ENCODE measurements around the gene MOCOS. TPM values are rescaled to one million over a fixed set of nuclear protein-coding genes. Genes with fewer than 3 reads are reported as not detected.

Gene MOCOS
- total RNA-seq, 1 donor from 2014 or later = 4.2 TPM

- intact Hi-C loops (cut with DNase I) = no loop called here
- ATAC-seq (no peak), DNase-seq (no peak)
- peaks cover 96% of the 10 kb centered on the region for H3K36me3 ChIP-seq
- no peaks in the 10 kb centered on the region for H3K27me3 ChIP-seq (ENCODE audit: low read depth)
- H3K4me1 ChIP-seq = no peaks in the 10 kb centered on the region
- no peak for TF ChIP-seq CTCF (IDR thresholded peaks at IDR 0.05)
- no peak overlapping the region for H3K27ac ChIP-seq
- no peaks in the 10 kb centered on the region for H3K9me3 ChIP-seq
- no peak overlapping the region for H3K4me3 ChIP-seq
Observed at GRCh38 chr18:36169938-36170337, 17.4 kb upstream of the MOCOS start.

DNA sequence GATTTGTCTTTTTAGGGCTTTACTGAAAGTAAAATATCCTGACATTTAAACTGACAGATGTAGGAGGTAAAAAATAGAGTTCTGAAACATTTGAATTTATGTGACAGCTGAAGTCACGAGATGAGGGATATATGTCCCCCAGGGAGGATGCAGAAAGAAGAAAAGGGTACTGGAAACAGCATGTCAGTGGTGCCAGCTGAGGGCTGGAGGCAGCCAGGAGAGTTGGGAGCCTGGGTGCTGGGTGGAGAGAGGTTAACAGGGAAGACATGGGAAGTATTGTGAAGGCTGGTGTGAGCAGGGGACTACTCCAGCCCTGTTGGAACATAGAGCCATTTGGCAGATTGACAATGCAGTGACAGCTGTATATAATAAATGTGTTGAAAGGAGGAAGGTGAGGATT lies 11.8 kb upstream of the MOCOS start:
- ATAC-seq (no peak), DNase-seq (no peak)
- intact Hi-C loops (cut with DNase I) = no loop called here
- peaks cover 64% of the 10 kb centered on the region for H3K36me3 ChIP-seq
- no peak overlapping the region for H3K4me3 ChIP-seq
- peaks cover 12% of the 10 kb centered on the region for H3K4me1 ChIP-seq
- no peaks in the 10 kb centered on the region for H3K27me3 ChIP-seq (ENCODE audit: low read depth)
- H3K9me3 ChIP-seq = no peaks in the 10 kb centered on the region
- no peak overlapping the region for H3K27ac ChIP-seq
- TF ChIP-seq CTCF (IDR thresholded peaks at IDR 0.05) = no peak

GRCh38 chr18:36176177-36176584 lies 11.1 kb upstream of the MOCOS start:
- ATAC-seq (no peak), DNase-seq (no peak)
- intact Hi-C loops (cut with DNase I) = no loop called here
- Histone ChIP-seq H3K4me1 (peaks cover 16% of the 10 kb centered on the region), H3K4me3 (no peak overlapping the region), H3K27me3 (ENCODE audit: low read depth) (no peaks in the 10 kb centered on the region), H3K36me3 (peaks cover 57% of the 10 kb centered on the region), H3K9me3 (no peaks in the 10 kb centered on the region), H3K27ac (no peak overlapping the region)
- TF ChIP-seq CTCF (IDR thresholded peaks at IDR 0.05) = no peak

DNA sequence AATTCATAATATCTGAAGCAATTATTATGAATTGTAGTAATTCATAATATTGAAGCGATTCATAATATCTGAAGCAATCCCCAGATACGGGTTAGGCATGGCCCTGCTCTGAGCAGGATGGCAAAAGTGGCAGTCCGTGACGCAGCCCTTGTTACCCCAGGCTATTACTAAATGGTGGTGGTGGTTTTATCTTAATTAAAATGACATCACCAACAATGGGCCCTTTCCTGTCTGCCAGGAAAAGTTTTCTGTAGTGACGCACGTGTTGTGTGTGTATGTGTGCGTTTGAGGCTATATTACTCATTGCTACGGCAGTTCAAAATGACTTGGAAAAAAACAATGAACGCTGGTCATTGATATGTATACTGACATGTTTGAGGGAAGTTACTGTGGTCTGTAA lies 10.6 kb upstream of the MOCOS start:
- ATAC-seq (no peak), DNase-seq (no peak)
- Histone ChIP-seq H3K36me3 (peaks cover 51% of the 10 kb centered on the region), H3K27ac (no peak overlapping the region), H3K4me1 (peaks cover 16% of the 10 kb centered on the region), H3K9me3 (no peaks in the 10 kb centered on the region), H3K27me3 (ENCODE audit: low read depth) (no peaks in the 10 kb centered on the region), H3K4me3 (no peak overlapping the region)
- intact Hi-C loops (cut with DNase I) = no loop called here
- TF ChIP-seq CTCF (IDR thresholded peaks at IDR 0.05) = no peak

DNA sequence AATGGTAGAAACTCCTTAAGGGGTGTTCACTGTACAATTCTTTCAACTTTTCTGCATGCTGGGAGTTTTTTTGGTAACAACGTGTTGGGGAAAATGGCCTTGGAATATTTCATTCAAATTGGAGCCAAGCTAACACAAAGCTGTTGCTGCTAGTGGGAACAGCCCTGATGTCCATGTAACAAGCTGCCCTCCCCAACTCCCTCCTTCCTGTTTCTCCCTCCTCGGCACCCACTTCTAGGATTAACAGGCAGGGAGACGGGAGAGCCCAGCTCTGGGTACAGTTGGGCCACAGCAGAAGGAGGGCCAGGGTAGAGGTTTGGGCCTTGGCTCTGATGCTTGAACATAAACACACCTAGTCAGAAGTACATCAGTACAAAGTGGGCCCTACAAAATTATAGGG lies 9.4 kb upstream of the MOCOS start:
- Histone ChIP-seq H3K4me1 (peaks cover 16% of the 10 kb centered on the region), H3K27ac (no peak overlapping the region), H3K27me3 (ENCODE audit: low read depth) (no peaks in the 10 kb centered on the region), H3K36me3 (peaks cover 39% of the 10 kb centered on the region), H3K9me3 (no peaks in the 10 kb centered on the region), H3K4me3 (no peak overlapping the region)
- no peak for TF ChIP-seq CTCF (IDR thresholded peaks at IDR 0.05)
- DNase-seq (no peak), ATAC-seq (no peak)
- intact Hi-C loops (cut with DNase I) = no loop called here
